CD4-positive, alpha-beta T cell (primary cell): ENCODE measurements around the gene LRIF1. TPM values are rescaled to one million over a fixed set of nuclear protein-coding genes. Genes with fewer than 3 reads are reported as not detected.

Experiments used
- ATAC-seq: fragments of 200-7000 bp; cut with Tn5 transposase; one replicate; pipeline ENCODE4 v1.10.0; 2022; ENCODE audit warnings: mild to moderate bottlenecking; ENCODE audit not compliant: poor library complexity
- CTCF ChIA-PET: fragments of 350-600 bp; sonication (Branson Sonifier 250); formaldehyde crosslinking; loops from one replicate; lab custom pipeline; 2021; ENCODE audit warnings: antibody characterized with exemption, inconsistent platforms; lab: Charles Lee
- POLR2A ChIA-PET: fragments of 350-600 bp; sonication (Branson Sonifier 250); formaldehyde crosslinking; loops from one replicate; lab custom pipeline; 2021; ENCODE audit warnings: antibody characterized with exemption, inconsistent platforms; lab: Charles Lee
- DNase-seq, 14 experiments: peaks; one replicate each; pipeline ENCODE4 v3.0.0-alpha.2; 2013 to 2020; ENCODE audit warnings: mixed read lengths in 2 of 14
- H3K27ac ChIP-seq, 2 donors: one replicate each; pipeline versions ENCODE4 v1.5.1 to v1.7.0; 2013; ENCODE audit warnings: low read length in 2 of 2, low read depth in 1 of 2, mild to moderate bottlenecking in 1 of 2
- H3K27me3 ChIP-seq, 2 experiments: 1 replicate in 1 of 2; 2 replicates in 1 of 2; pipeline versions ENCODE4 v1.6.1 to v1.7.0; 2013; ENCODE audit warnings: low read length in 2 of 2, control low read depth in 1 of 2, mild to moderate bottlenecking in 1 of 2, moderate library complexity in 1 of 2; ENCODE audit not compliant: insufficient read depth in 2 of 2, control insufficient read depth in 1 of 2
- H3K36me3 ChIP-seq: one replicate; pipeline ENCODE4 v1.6.1; 2013; ENCODE audit warnings: low read length, control low read depth; ENCODE audit not compliant: insufficient read depth
- H3K4me1 ChIP-seq: one replicate; pipeline ENCODE4 v1.6.1; 2013; ENCODE audit warnings: low read length, control low read depth; ENCODE audit not compliant: insufficient read depth
- H3K4me3 ChIP-seq: one replicate; pipeline ENCODE4 v1.5.1; 2013; ENCODE audit warnings: mild to moderate bottlenecking, low read length, moderate library complexity
- H3K9me3 ChIP-seq, 2 experiments: 1 replicate in 1 of 2; 2 replicates in 1 of 2; pipeline versions ENCODE4 v1.6.1 to v1.7.0; 2013; ENCODE audit warnings: low read length in 2 of 2, mild to moderate bottlenecking in 2 of 2, control low read depth in 1 of 2, moderate library complexity in 1 of 2; ENCODE audit not compliant: control insufficient read depth in 1 of 2, insufficient read depth in 1 of 2
- H3K27ac Mint-ChIP-seq: one replicate; pipeline ENCODE4 v1.8.0; 2020; ENCODE audit warnings: mixed read lengths
- H3K27me3 Mint-ChIP-seq: one replicate; pipeline ENCODE4 v1.8.0; 2021; ENCODE audit warnings: mixed read lengths
- H3K36me3 Mint-ChIP-seq: one replicate; pipeline ENCODE4 v1.8.0; 2021; ENCODE audit warnings: low read depth, mixed read lengths
- H3K4me1 Mint-ChIP-seq: one replicate; pipeline ENCODE4 v1.8.0; 2021; ENCODE audit warnings: low read depth, mixed read lengths
- H3K4me3 Mint-ChIP-seq: one replicate; pipeline ENCODE4 v1.8.0; 2020; ENCODE audit warnings: mild to moderate bottlenecking, mixed read lengths
- H3K9me3 Mint-ChIP-seq: one replicate; pipeline ENCODE4 v1.8.0; 2020; ENCODE audit warnings: mixed read lengths
- CTCF ChIP-seq: fragments of 200-600 bp; IDR thresholded peaks from one replicate; pipeline ENCODE4 v1.8.0; 2022; ENCODE audit warnings: antibody characterized with exemption, mild to moderate bottlenecking
- intact Hi-C, 2 experiments: fragments of 100-400 bp; cut with DNase I in 1 of 2; cut with micrococcal nuclease in 1 of 2; formaldehyde crosslinking; loops; one replicate each; pipeline versions ENCODE4 v1.15.1 to v1.9.0; 2023 to 2025; cut with DNase I, micrococcal nuclease
- total RNA-seq, 174 experiments: library from RNA in 2 of 174; stranded (reverse) in 2 of 174; gene quantifications; one replicate each; pipeline ENCODE4 v1.2.3 and lab custom pipeline; 2021 to 2026

The LRIF1 gene
- total RNA-seq, 2 experiments from 2014 or later = 1.6 to 1.8 TPM

GRCh38 chr1:110915804-110916203, 47.9 kb downstream of the LRIF1 start:
- ChIA-PET POLR2A (no interaction called here), CTCF (no interaction called here)
- no peak for TF ChIP-seq CTCF
- Mint-ChIP-seq H3K36me3 (peaks cover 23% of the 10 kb centered on the region), H3K4me3 (no peak overlapping the region), H3K9me3 (peaks cover 14% of the 10 kb centered on the region), H3K4me1 (peaks cover 13% of the 10 kb centered on the region), H3K27ac (no peak overlapping the region), H3K27me3 (peaks cover 18% of the 10 kb centered on the region)
- H3K27ac ChIP-seq = no peak overlapping the region
- peaks cover 15 to 17% of the 10 kb centered on the region in 2 experiments for H3K9me3 ChIP-seq
- no peak for DNase-seq
- H3K4me3 ChIP-seq = no peak overlapping the region
- H3K36me3 ChIP-seq = no peaks in the 10 kb centered on the region
- intact Hi-C loops = loop anchor here in 1 of 2 experiments (5.0 kb wide), 1 partner anchor 34 kb away; no protein-coding TSS in a partner anchor
- no peaks in the 10 kb centered on the region for H3K27me3 ChIP-seq
- no peak for ATAC-seq
- peaks cover 4% of the 10 kb centered on the region for H3K4me1 ChIP-seq

- H3K9me3 Mint-ChIP-seq = peaks cover 17% of the 10 kb centered on the region
These were observed 49.0 kb downstream of the LRIF1 start for GRCh38 chr1:110914676-110915075.

GRCh38 chr1:110912784-110913183, 50.9 kb downstream of the LRIF1 start:
- POLR2A ChIA-PET = no interaction called here
- DNase-seq (no peak), ATAC-seq (no peak)
- Mint-ChIP-seq H3K27ac (no peak overlapping the region), H3K4me1 (peaks cover 13% of the 10 kb centered on the region), H3K9me3 (peaks cover 25% of the 10 kb centered on the region), H3K4me3 (no peak overlapping the region), H3K27me3 (peaks cover 7% of the 10 kb centered on the region), H3K36me3 (peaks cover 26% of the 10 kb centered on the region)
- Histone ChIP-seq H3K4me1 (peaks cover 4% of the 10 kb centered on the region), H3K9me3 (peaks cover 26 to 27% of the 10 kb centered on the region in 2 experiments), H3K4me3 (no peak overlapping the region), H3K36me3 (no peaks in the 10 kb centered on the region), H3K27ac (no peak overlapping the region), H3K27me3 (no peaks in the 10 kb centered on the region)
- intact Hi-C loops = loop anchor here in 1 of 2 experiments (5.0 kb wide), 1 partner anchor 40 kb away; the partner anchor contains the start of gene CD53
- no peak for TF ChIP-seq CTCF
- CTCF ChIA-PET = no interaction called here

More at GRCh38 chr1:110914676-110915075, 49.0 kb downstream of the LRIF1 start:
- ATAC-seq (no peak), DNase-seq (no peak)
- ChIA-PET CTCF (no interaction called here), POLR2A (no interaction called here)
- peaks cover 22% of the 10 kb centered on the region in 2 experiments for H3K9me3 ChIP-seq
- H3K27ac ChIP-seq = no peak overlapping the region
- H3K36me3 ChIP-seq = no peaks in the 10 kb centered on the region
- Mint-ChIP-seq H3K36me3 (peaks cover 20% of the 10 kb centered on the region), H3K4me3 (no peak overlapping the region), H3K27me3 (peaks cover 18% of the 10 kb centered on the region), H3K4me1 (peaks cover 13% of the 10 kb centered on the region), H3K27ac (no peak overlapping the region)
- peaks cover 4% of the 10 kb centered on the region for H3K4me1 ChIP-seq
- no peak for TF ChIP-seq CTCF
- no peaks in the 10 kb centered on the region for H3K27me3 ChIP-seq
- no peak overlapping the region for H3K4me3 ChIP-seq
- intact Hi-C loops = loop anchor here (5.0 kb wide), 2 partner anchors 32 to 42 kb away; partner anchors contain the start of gene CD53 (in 1 of the 2)
